ENCODE data around the gene ATP5F1E. TPM values are rescaled to one million over a fixed set of nuclear protein-coding genes. Genes with fewer than 3 reads are reported as not detected.
"Not testable (repeated sequence)": the region's sequence is repeated elsewhere in the genome, so short reads cannot be mapped to it uniquely, and the experiment has no call there.

Gene ATP5F1E
- total RNA-seq, 1 experiment from 2014 or later, result 41.1 TPM

DNA sequence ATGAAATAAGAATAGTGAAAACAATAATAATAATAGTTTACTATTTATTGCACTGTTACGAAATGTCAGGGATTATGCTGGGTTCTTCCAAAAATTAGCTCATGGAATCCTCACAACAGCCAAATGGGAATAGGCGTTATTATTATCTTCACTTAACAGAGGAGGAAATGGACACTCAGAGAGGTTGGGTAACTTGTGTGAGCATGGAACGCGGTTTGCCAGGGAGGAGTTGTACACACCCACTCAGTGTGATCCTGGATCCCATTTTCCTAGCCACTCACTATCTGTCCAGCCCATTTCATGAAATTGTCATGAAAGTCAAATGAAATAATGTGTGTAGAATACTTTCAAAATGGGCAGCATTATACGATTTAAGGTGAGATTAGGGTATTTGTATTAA lies 46.5 kb downstream of the ATP5F1E start (continued):
- no peak for TF ChIP-seq FOXP1 (CRISPR knock-in tag; IDR thresholded peaks at IDR 0.05; ENCODE audit: borderline replicate concordance)
- TF ChIP-seq, protein P1, sequence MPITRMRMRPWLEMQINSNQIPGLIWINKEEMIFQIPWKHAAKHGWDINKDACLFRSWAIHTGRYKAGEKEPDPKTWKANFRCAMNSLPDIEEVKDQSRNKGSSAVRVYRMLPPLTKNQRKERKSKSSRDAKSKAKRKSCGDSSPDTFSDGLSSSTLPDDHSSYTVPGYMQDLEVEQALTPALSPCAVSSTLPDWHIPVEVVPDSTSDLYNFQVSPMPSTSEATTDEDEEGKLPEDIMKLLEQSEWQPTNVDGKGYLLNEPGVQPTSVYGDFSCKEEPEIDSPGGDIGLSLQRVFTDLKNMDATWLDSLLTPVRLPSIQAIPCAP (CRISPR knock-in tag; IDR thresholded peaks at IDR 0.05), result no peak

DNA sequence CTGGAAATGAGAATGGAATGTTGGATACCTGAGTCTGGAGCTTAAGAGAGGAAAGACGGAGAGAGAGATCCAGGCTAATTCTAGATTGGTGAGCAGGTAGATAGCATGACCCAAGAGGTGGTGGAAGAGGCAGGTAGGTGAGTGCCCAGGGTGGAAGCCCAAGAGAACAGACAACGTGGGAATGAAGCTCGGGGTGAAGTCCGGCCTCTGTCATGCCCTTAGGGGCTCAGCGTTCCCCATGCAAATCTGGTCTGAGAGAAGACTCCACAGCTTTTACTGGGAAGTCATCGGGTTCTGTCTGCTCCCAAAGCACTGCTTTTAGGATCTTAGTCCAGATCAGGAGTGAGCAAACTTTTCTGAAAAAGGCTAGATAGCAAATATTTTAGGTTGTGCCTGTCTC lies 47.4 kb downstream of the ATP5F1E start:
- ChIA-PET POLR2A (no interaction called here), CTCF (interaction anchor here (0.8 to 1.4 kb wide), 2 partner anchors 13 to 95 kb away, joined by 3 to 4 read pairs; no protein-coding TSS in a partner anchor)
- Mint-ChIP-seq H3K9me3 (no peaks in the 10 kb centered on the region), H3K4me3 (no peak overlapping the region), H3K27ac (no peak overlapping the region), H3K27me3 (ENCODE audit: low read depth) (no peaks in the 10 kb centered on the region), H3K4me1 (peaks cover 19% of the 10 kb centered on the region), H3K36me3 (peaks cover 40% of the 10 kb centered on the region)
- ATAC-seq (no peak), DNase-seq (ENCODE audit: low spot score) (no peak)
- TF ChIP-seq, protein P2, sequence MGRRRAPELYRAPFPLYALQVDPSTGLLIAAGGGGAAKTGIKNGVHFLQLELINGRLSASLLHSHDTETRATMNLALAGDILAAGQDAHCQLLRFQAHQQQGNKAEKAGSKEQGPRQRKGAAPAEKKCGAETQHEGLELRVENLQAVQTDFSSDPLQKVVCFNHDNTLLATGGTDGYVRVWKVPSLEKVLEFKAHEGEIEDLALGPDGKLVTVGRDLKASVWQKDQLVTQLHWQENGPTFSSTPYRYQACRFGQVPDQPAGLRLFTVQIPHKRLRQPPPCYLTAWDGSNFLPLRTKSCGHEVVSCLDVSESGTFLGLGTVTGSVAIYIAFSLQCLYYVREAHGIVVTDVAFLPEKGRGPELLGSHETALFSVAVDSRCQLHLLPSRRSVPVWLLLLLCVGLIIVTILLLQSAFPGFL (CRISPR knock-in tag; IDR thresholded peaks at IDR 0.05; ENCODE audit: borderline replicate concordance), result no peak
- no peak for TF ChIP-seq NR3C1 (CRISPR knock-in tag; conservative IDR thresholded peaks at IDR 0.05; ENCODE audit: low read depth)
- TF ChIP-seq, protein P3, sequence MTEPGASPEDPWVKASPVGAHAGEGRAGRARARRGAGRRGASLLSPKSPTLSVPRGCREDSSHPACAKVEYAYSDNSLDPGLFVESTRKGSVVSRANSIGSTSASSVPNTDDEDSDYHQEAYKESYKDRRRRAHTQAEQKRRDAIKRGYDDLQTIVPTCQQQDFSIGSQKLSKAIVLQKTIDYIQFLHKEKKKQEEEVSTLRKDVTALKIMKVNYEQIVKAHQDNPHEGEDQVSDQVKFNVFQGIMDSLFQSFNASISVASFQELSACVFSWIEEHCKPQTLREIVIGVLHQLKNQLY (CRISPR knock-in tag; IDR thresholded peaks at IDR 0.05), result no peak
- no peak for TF ChIP-seq MYBL2 (CRISPR knock-in tag; IDR thresholded peaks at IDR 0.05)
- TF ChIP-seq, protein P4, sequence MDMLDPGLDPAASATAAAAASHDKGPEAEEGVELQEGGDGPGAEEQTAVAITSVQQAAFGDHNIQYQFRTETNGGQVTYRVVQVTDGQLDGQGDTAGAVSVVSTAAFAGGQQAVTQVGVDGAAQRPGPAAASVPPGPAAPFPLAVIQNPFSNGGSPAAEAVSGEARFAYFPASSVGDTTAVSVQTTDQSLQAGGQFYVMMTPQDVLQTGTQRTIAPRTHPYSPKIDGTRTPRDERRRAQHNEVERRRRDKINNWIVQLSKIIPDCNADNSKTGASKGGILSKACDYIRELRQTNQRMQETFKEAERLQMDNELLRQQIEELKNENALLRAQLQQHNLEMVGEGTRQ (CRISPR knock-in tag; IDR thresholded peaks at IDR 0.05), result no peak
- TF ChIP-seq, protein P5, sequence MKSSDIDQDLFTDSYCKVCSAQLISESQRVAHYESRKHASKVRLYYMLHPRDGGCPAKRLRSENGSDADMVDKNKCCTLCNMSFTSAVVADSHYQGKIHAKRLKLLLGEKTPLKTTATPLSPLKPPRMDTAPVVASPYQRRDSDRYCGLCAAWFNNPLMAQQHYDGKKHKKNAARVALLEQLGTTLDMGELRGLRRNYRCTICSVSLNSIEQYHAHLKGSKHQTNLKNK (CRISPR knock-in tag; IDR thresholded peaks at IDR 0.05), result no peak
- TF ChIP-seq, protein P6, sequence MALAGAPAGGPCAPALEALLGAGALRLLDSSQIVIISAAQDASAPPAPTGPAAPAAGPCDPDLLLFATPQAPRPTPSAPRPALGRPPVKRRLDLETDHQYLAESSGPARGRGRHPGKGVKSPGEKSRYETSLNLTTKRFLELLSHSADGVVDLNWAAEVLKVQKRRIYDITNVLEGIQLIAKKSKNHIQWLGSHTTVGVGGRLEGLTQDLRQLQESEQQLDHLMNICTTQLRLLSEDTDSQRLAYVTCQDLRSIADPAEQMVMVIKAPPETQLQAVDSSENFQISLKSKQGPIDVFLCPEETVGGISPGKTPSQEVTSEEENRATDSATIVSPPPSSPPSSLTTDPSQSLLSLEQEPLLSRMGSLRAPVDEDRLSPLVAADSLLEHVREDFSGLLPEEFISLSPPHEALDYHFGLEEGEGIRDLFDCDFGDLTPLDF (CRISPR knock-in tag; IDR thresholded peaks at IDR 0.05), result no peak
- TF ChIP-seq, protein P1 (CRISPR knock-in tag; IDR thresholded peaks at IDR 0.05), result no peak
- TF ChIP-seq, protein P7, sequence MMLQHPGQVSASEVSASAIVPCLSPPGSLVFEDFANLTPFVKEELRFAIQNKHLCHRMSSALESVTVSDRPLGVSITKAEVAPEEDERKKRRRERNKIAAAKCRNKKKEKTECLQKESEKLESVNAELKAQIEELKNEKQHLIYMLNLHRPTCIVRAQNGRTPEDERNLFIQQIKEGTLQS (CRISPR knock-in tag; conservative IDR thresholded peaks at IDR 0.05), result no peak
- no peak for TF ChIP-seq JUN (CRISPR knock-in tag; IDR thresholded peaks at IDR 0.05)
- no peak for TF ChIP-seq GRHL2 (CRISPR knock-in tag; IDR thresholded peaks at IDR 0.05; ENCODE audit: insufficient replicate concordance, severe bottlenecking)
- TF ChIP-seq ZNF423 (CRISPR knock-in tag; IDR thresholded peaks at IDR 0.05), result no peak
- TF ChIP-seq TEAD1 (CRISPR knock-in tag; IDR thresholded peaks at IDR 0.05), result no peak
- TF ChIP-seq, protein P8, sequence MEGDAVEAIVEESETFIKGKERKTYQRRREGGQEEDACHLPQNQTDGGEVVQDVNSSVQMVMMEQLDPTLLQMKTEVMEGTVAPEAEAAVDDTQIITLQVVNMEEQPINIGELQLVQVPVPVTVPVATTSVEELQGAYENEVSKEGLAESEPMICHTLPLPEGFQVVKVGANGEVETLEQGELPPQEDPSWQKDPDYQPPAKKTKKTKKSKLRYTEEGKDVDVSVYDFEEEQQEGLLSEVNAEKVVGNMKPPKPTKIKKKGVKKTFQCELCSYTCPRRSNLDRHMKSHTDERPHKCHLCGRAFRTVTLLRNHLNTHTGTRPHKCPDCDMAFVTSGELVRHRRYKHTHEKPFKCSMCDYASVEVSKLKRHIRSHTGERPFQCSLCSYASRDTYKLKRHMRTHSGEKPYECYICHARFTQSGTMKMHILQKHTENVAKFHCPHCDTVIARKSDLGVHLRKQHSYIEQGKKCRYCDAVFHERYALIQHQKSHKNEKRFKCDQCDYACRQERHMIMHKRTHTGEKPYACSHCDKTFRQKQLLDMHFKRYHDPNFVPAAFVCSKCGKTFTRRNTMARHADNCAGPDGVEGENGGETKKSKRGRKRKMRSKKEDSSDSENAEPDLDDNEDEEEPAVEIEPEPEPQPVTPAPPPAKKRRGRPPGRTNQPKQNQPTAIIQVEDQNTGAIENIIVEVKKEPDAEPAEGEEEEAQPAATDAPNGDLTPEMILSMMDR (IDR thresholded peaks at IDR 0.05), result no peak
- no peak for TF ChIP-seq ZNF263 (CRISPR knock-in tag; IDR thresholded peaks at IDR 0.05; ENCODE audit: low read depth)
- TF ChIP-seq ZNF317 (CRISPR knock-in tag; IDR thresholded peaks at IDR 0.05; ENCODE audit: borderline replicate concordance, low read depth), result no peak
- TF ChIP-seq, protein P9, sequence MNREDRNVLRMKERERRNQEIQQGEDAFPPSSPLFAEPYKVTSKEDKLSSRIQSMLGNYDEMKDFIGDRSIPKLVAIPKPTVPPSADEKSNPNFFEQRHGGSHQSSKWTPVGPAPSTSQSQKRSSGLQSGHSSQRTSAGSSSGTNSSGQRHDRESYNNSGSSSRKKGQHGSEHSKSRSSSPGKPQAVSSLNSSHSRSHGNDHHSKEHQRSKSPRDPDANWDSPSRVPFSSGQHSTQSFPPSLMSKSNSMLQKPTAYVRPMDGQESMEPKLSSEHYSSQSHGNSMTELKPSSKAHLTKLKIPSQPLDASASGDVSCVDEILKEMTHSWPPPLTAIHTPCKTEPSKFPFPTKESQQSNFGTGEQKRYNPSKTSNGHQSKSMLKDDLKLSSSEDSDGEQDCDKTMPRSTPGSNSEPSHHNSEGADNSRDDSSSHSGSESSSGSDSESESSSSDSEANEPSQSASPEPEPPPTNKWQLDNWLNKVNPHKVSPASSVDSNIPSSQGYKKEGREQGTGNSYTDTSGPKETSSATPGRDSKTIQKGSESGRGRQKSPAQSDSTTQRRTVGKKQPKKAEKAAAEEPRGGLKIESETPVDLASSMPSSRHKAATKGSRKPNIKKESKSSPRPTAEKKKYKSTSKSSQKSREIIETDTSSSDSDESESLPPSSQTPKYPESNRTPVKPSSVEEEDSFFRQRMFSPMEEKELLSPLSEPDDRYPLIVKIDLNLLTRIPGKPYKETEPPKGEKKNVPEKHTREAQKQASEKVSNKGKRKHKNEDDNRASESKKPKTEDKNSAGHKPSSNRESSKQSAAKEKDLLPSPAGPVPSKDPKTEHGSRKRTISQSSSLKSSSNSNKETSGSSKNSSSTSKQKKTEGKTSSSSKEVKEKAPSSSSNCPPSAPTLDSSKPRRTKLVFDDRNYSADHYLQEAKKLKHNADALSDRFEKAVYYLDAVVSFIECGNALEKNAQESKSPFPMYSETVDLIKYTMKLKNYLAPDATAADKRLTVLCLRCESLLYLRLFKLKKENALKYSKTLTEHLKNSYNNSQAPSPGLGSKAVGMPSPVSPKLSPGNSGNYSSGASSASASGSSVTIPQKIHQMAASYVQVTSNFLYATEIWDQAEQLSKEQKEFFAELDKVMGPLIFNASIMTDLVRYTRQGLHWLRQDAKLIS (CRISPR knock-in tag; IDR thresholded peaks at IDR 0.05; ENCODE audit: borderline replicate concordance), result no peak

DNA sequence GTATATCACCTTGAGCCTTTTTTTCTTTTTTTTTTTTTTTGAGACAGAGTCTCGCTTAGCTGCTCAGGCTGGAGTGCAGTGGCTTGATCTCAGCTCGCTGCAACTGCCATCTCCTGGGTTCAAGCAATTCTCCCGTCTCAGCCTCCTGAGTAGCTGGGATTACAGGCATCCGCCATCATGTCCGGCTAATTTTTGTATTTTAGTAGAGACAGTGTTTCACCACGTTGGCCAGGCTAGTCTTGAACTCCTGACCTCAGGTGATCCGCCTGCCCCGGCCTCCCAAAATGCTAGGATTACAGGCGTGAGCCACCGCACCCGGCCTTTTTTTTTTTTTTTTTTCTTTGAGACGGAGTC lies 49.0 kb downstream of the ATP5F1E start:
- not testable (repeated sequence) for H3K27me3 Mint-ChIP-seq (ENCODE audit: low read depth); H3K27ac Mint-ChIP-seq; H3K4me3 Mint-ChIP-seq; H3K9me3 Mint-ChIP-seq; DNase-seq (ENCODE audit: low spot score); ATAC-seq
- peaks cover 25% of the 10 kb centered on the region for H3K36me3 Mint-ChIP-seq
- POLR2A ChIA-PET, result interaction anchor here (0.7 to 1.6 kb wide), 4 partner anchors 10 to 543 kb away, joined by 4 to 6 read pairs (median 5); no protein-coding TSS in a partner anchor
- CTCF ChIA-PET, result interaction anchor here (0.7 kb wide), 1 partner anchor 239 kb away, joined by 4 read pairs; no protein-coding TSS in a partner anchor
- H3K4me1 Mint-ChIP-seq, result peaks cover 31% of the 10 kb centered on the region
